H1 (cell line): ENCODE results near the gene HP1BP3.

Experiments
- CEBPB ChIP-seq: IDR thresholded peaks from 2 replicates; pipeline ENCODE4 v1.6.1; 2012; ENCODE audit warnings: low read depth, low read length
- CREB1 ChIP-seq: IDR thresholded peaks from 2 replicates; pipeline ENCODE4 v1.6.1; 2012; ENCODE audit warnings: inconsistent platforms
- EZH2 ChIP-seq: fragments of 200-600 bp; sonication (generic); IDR thresholded peaks from 2 replicates; pipeline ENCODE4 v1.7.1; 2012; ENCODE audit warnings: low read depth, mild to moderate bottlenecking, moderate library complexity, low read length, inconsistent platforms; ENCODE audit not compliant: severe bottlenecking
- JUN ChIP-seq: IDR thresholded peaks from 2 replicates; pipeline ENCODE4 v1.6.1; 2011; ENCODE audit warnings: low read depth, mild to moderate bottlenecking, improper control_type of control experiment, low read length
- KDM1A ChIP-seq: fragments of 200-600, 300-600 bp; sonication (generic); IDR thresholded peaks from 2 replicates; pipeline ENCODE4 v1.7.1; 2016; ENCODE audit warnings: mild to moderate bottlenecking, low read length, borderline replicate concordance
- MAFK ChIP-seq: IDR thresholded peaks from 2 replicates; pipeline ENCODE4 v1.6.1; 2012; ENCODE audit warnings: low read depth, mild to moderate bottlenecking, improper control_type of control experiment, low read length
- MAX ChIP-seq: IDR thresholded peaks from 2 replicates; pipeline ENCODE4 v1.6.1; 2012; ENCODE audit warnings: inconsistent platforms
- POLR2AphosphoS5 ChIP-seq: IDR thresholded peaks from 2 replicates; pipeline ENCODE4 v1.6.1; 2011; ENCODE audit warnings: low read depth, low read length
- TAF1 ChIP-seq: IDR thresholded peaks from 2 replicates; pipeline ENCODE4 v1.6.1; 2011; ENCODE audit warnings: mild to moderate bottlenecking, low read depth, low read length
- TCF12 ChIP-seq: IDR thresholded peaks from 2 replicates; pipeline ENCODE4 v1.6.1; 2011; ENCODE audit warnings: low read depth, mild to moderate bottlenecking, low read length
- TF ChIP-seq, protein P1 (sequence below), 3 experiments: IDR thresholded peaks; 1 replicate in 2 of 3; 2 replicates in 1 of 3; pipeline versions ENCODE4 v1.5.1 to v1.6.1; 2011; ENCODE audit warnings: low read length in 3 of 3, mild to moderate bottlenecking in 3 of 3, inconsistent platforms in 2 of 3, low read depth in 1 of 3, moderate library complexity in 1 of 3; ENCODE audit not compliant: insufficient read depth in 1 of 3; ENCODE audit errors: control extremely low read depth in 1 of 3
- TF ChIP-seq, protein P2 (sequence below): IDR thresholded peaks from 2 replicates; pipeline ENCODE4 v1.6.1; 2011; ENCODE audit warnings: low read depth, mild to moderate bottlenecking, low read length; ENCODE audit not compliant: insufficient read depth

GRCh38 chr1:20732588-20733359 lies 54.3 kb downstream of the HP1BP3 start, which contains the start of gene SH2D5:
- TF ChIP-seq CREB1 (0 out of 2 replicates have a peak, but pooled peaks have one; percentile 16), MAX (peak; percentile 88), KDM1A (no peak), TAF1 (no peak), POLR2AphosphoS5 (no peak), TCF12 (no peak), EZH2 (no peak), MAFK (no peak), JUN (no peak), CEBPB (no peak)
- TF ChIP-seq, protein P1, sequence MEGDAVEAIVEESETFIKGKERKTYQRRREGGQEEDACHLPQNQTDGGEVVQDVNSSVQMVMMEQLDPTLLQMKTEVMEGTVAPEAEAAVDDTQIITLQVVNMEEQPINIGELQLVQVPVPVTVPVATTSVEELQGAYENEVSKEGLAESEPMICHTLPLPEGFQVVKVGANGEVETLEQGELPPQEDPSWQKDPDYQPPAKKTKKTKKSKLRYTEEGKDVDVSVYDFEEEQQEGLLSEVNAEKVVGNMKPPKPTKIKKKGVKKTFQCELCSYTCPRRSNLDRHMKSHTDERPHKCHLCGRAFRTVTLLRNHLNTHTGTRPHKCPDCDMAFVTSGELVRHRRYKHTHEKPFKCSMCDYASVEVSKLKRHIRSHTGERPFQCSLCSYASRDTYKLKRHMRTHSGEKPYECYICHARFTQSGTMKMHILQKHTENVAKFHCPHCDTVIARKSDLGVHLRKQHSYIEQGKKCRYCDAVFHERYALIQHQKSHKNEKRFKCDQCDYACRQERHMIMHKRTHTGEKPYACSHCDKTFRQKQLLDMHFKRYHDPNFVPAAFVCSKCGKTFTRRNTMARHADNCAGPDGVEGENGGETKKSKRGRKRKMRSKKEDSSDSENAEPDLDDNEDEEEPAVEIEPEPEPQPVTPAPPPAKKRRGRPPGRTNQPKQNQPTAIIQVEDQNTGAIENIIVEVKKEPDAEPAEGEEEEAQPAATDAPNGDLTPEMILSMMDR (IDR thresholded peaks at IDR 0.05; ENCODE audit: control extremely low read depth in 1 of 3, insufficient read depth in 1 of 3, low read depth in 1 of 3, low read length in 3 of 3) = peak in 2 of 3 experiments; percentile 30 to 36; a peak in 3 of 4 replicates
- TF ChIP-seq, protein P2, sequence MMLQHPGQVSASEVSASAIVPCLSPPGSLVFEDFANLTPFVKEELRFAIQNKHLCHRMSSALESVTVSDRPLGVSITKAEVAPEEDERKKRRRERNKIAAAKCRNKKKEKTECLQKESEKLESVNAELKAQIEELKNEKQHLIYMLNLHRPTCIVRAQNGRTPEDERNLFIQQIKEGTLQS = 0 out of 2 replicates have a peak, but pooled peaks have one; percentile 4
